NCI-H146 treated with DMSO at 0.1 percent for 48 hours (cell line): ENCODE measurements around the gene FLT1.

Source experiments
- DNase-seq: peaks from one replicate; lab custom pipeline; 2025; ENCODE audit not compliant: unreplicated experiment; lab: John Stamatoyannopoulos, UW

The FLT1 gene

GRCh38 chr13:28396053-28396452 lies 98.9 kb downstream of the FLT1 start:
- DNase-seq, result no peak

GRCh38 chr13:28394422-28394821 lies 100.5 kb downstream of the FLT1 start:
- DNase-seq, result no peak

- no peak for DNase-seq
Measured at GRCh38 chr13:28392896-28393505, 101.9 kb downstream of the FLT1 start.

GRCh38 chr13:28392428-28392827 lies 102.5 kb downstream of the FLT1 start:
- DNase-seq, result no peak

- DNase-seq, result no peak
Measured at GRCh38 chr13:28387740-28388501, 107.0 kb downstream of the FLT1 start.

GRCh38 chr13:28385362-28385761 lies 109.6 kb downstream of the FLT1 start:
- DNase-seq, result no peak

- DNase-seq, result no peak
Measured at GRCh38 chr13:28384789-28385188, 110.1 kb downstream of the FLT1 start.

- DNase-seq, result no peak
Measured at GRCh38 chr13:28380319-28380718, 114.6 kb downstream of the FLT1 start.

- no peak for DNase-seq
Measured at GRCh38 chr13:28379371-28380083, 115.4 kb downstream of the FLT1 start.

- DNase-seq, result no peak
Measured at GRCh38 chr13:28376604-28377003, 118.3 kb downstream of the FLT1 start.

- DNase-seq, result no peak
Measured at GRCh38 chr13:28375250-28375930, 119.5 kb downstream of the FLT1 start.

GRCh38 chr13:28373810-28374209 lies 121.1 kb downstream of the FLT1 start:
- DNase-seq, result no peak

- DNase-seq, result no peak
Measured at GRCh38 chr13:28370448-28370847, 124.5 kb downstream of the FLT1 start.

- DNase-seq, result no peak
Measured at GRCh38 chr13:28358708-28359107, 136.2 kb downstream of the FLT1 start.

GRCh38 chr13:28357911-28358433 lies 137.0 kb downstream of the FLT1 start:
- DNase-seq, result no peak

GRCh38 chr13:28357247-28357825 lies 137.6 kb downstream of the FLT1 start:
- no peak for DNase-seq

GRCh38 chr13:28356561-28357021 lies 138.3 kb downstream of the FLT1 start:
- DNase-seq, result no peak

- DNase-seq, result no peak
Measured at GRCh38 chr13:28355822-28356371, 139.0 kb downstream of the FLT1 start.

- DNase-seq, result no peak
Measured at GRCh38 chr13:28355046-28355821, 139.7 kb downstream of the FLT1 start.

GRCh38 chr13:28353679-28354078 lies 141.2 kb downstream of the FLT1 start:
- DNase-seq, result no peak
